HG02840 (cell line): ENCODE data around the gene PCNP.
"Not testable (repeated sequence)": the region's sequence is repeated elsewhere in the genome, so short reads cannot be mapped to it uniquely, and the experiment has no call there.

Experiments used
- ATAC-seq: cut with Tn5 transposase; IDR thresholded peaks from one replicate; pipeline ENCODE4 v1.9.1; 2021; ENCODE audit warnings: mild to moderate bottlenecking, moderate library complexity, moderate number of reproducible peaks; ENCODE audit not compliant: unreplicated experiment, low FRiP score

Gene PCNP

GRCh38 chr3:101561630-101562328 is 12.2 kb upstream of the PCNP start, which contains the start of gene TRMT10C:
Gene TRMT10C, plus strand, starts transcription at chr3:101561868. Its CDS starts 2,914 bp downstream, at chr3:101564782.
- peak; percentile 99 for ATAC-seq

GRCh38 chr3:101567528-101568317 is 6.3 kb upstream of the PCNP start:
- no peak for ATAC-seq

GRCh38 chr3:101571028-101571895 is 2.7 kb upstream of the PCNP start:
- no peak for ATAC-seq

GRCh38 chr3:101574388-101575112 is 570 bp downstream of the PCNP start:
- ATAC-seq, result peak; percentile 50

- ATAC-seq, result no peak
These were observed 3.3 kb downstream of the PCNP start for GRCh38 chr3:101577286-101577685.

- ATAC-seq, result no peak
These were observed 14.6 kb downstream of the PCNP start for GRCh38 chr3:101588616-101589015.

GRCh38 chr3:101591071-101591470 is 17.1 kb downstream of the PCNP start:
- ATAC-seq, result no peak

GRCh38 chr3:101602731-101603130 is 28.8 kb downstream of the PCNP start:
- no peak for ATAC-seq

- no peak for ATAC-seq
These were observed 29.2 kb downstream of the PCNP start for GRCh38 chr3:101603184-101603583.

- ATAC-seq, result not testable (repeated sequence)
These were observed 31.4 kb downstream of the PCNP start for GRCh38 chr3:101605398-101605797.

GRCh38 chr3:101611023-101611422 is 37.0 kb downstream of the PCNP start:
- ATAC-seq, result peak; percentile 67

- not testable (repeated sequence) for ATAC-seq
These were observed 39.0 kb downstream of the PCNP start for GRCh38 chr3:101613014-101613413.

- no peak for ATAC-seq
These were observed 41.5 kb downstream of the PCNP start for GRCh38 chr3:101615525-101615924.

GRCh38 chr3:101617478-101617877 is 43.5 kb downstream of the PCNP start:
- ATAC-seq, result no peak

- no peak for ATAC-seq
These were observed 44.7 kb downstream of the PCNP start for GRCh38 chr3:101618726-101619125.

- ATAC-seq, result no peak
These were observed 45.8 kb downstream of the PCNP start for GRCh38 chr3:101619734-101620133.

GRCh38 chr3:101623656-101624055 is 49.7 kb downstream of the PCNP start:
- no peak for ATAC-seq

- no peak for ATAC-seq
These were observed 50.9 kb downstream of the PCNP start for GRCh38 chr3:101624857-101625256.

GRCh38 chr3:101625879-101626278 is 51.9 kb downstream of the PCNP start:
- ATAC-seq, result no peak

GRCh38 chr3:101629219-101629618 is 55.2 kb downstream of the PCNP start:
- no peak for ATAC-seq
